GM19035 (cell line): ENCODE data around the gene EPN2.
A peak's percentile ranks its signal among the peaks of the same experiment; 100 is the strongest.

Experiments used
- ATAC-seq: cut with Tn5 transposase; IDR thresholded peaks from one replicate; pipeline ENCODE4 v1.9.1; 2021; ENCODE audit not compliant: unreplicated experiment

Gene EPN2

GRCh38 chr17:19291646-19292376 lies 54.6 kb downstream of the EPN2 start:
- no peak for ATAC-seq

- ATAC-seq: no peak
Observed at GRCh38 chr17:19292377-19292711, 55.2 kb downstream of the EPN2 start.

GRCh38 chr17:19294443-19294842 lies 57.3 kb downstream of the EPN2 start:
- no peak for ATAC-seq

GRCh38 chr17:19295473-19296135 lies 58.4 kb downstream of the EPN2 start:
- no peak for ATAC-seq

GRCh38 chr17:19296786-19297778 lies 59.9 kb downstream of the EPN2 start:
- no peak for ATAC-seq

GRCh38 chr17:19298569-19299213 lies 61.5 kb downstream of the EPN2 start:
- no peak for ATAC-seq

GRCh38 chr17:19299214-19299747 lies 62.1 kb downstream of the EPN2 start:
- ATAC-seq: no peak

GRCh38 chr17:19299866-19300265 lies 62.7 kb downstream of the EPN2 start:
- no peak for ATAC-seq

GRCh38 chr17:19301274-19301951 lies 64.2 kb downstream of the EPN2 start:
- ATAC-seq: no peak

GRCh38 chr17:19301973-19302372 lies 64.8 kb downstream of the EPN2 start:
- ATAC-seq: no peak

GRCh38 chr17:19302791-19303331 lies 65.7 kb downstream of the EPN2 start:
- no peak for ATAC-seq

GRCh38 chr17:19303367-19303776 lies 66.2 kb downstream of the EPN2 start:
- no peak for ATAC-seq

GRCh38 chr17:19304209-19304608 lies 67.0 kb downstream of the EPN2 start:
- no peak for ATAC-seq

GRCh38 chr17:19304751-19305150 lies 67.6 kb downstream of the EPN2 start:
- ATAC-seq: no peak

GRCh38 chr17:19305256-19305655 lies 68.1 kb downstream of the EPN2 start:
- ATAC-seq: no peak

- ATAC-seq: no peak
Observed at GRCh38 chr17:19305761-19306159, 68.6 kb downstream of the EPN2 start.

- peak; percentile 89 for ATAC-seq
Observed at GRCh38 chr17:19306160-19307111, 69.3 kb downstream of the EPN2 start.

- no peak for ATAC-seq
Observed at GRCh38 chr17:19307521-19307920, 70.4 kb downstream of the EPN2 start.

GRCh38 chr17:19308398-19308797 lies 71.2 kb downstream of the EPN2 start:
- no peak for ATAC-seq
